Measurements from ENCODE around the gene MEGF11.

GRCh38 chr15:66110864-66111263, 142.7 kb downstream of the MEGF11 start:
- TF ChIP-seq POLR2AphosphoS5 (IDR thresholded peaks at IDR 0.05), result no peak
- no peak for TF ChIP-seq EP300 (IDR thresholded peaks at IDR 0.05)
